MM.1S (cell line): ENCODE results near the gene CGB7.

Source experiments
- EZH2 ChIP-seq: fragments of 300-600 bp; sonication (generic); optimal IDR thresholded peaks from 2 replicates; pipeline ENCODE3; 2017; ENCODE audit warnings: low read depth, mild to moderate bottlenecking, antibody characterized with exemption, low read length, mixed read lengths
- EZH2phosphoT487 ChIP-seq: fragments of 300-600 bp; sonication (generic); IDR thresholded peaks from 2 replicates; pipeline ENCODE4 v1.6.1; 2018; ENCODE audit warnings: antibody characterized with exemption, low read length
- TF ChIP-seq, protein P1 (sequence below): fragments of 300-600 bp; sonication (generic); IDR thresholded peaks from 2 replicates; pipeline ENCODE4 v1.5.1; 2016; ENCODE audit warnings: antibody characterized with exemption, low read length, mixed read lengths

- TF ChIP-seq, protein P1, sequence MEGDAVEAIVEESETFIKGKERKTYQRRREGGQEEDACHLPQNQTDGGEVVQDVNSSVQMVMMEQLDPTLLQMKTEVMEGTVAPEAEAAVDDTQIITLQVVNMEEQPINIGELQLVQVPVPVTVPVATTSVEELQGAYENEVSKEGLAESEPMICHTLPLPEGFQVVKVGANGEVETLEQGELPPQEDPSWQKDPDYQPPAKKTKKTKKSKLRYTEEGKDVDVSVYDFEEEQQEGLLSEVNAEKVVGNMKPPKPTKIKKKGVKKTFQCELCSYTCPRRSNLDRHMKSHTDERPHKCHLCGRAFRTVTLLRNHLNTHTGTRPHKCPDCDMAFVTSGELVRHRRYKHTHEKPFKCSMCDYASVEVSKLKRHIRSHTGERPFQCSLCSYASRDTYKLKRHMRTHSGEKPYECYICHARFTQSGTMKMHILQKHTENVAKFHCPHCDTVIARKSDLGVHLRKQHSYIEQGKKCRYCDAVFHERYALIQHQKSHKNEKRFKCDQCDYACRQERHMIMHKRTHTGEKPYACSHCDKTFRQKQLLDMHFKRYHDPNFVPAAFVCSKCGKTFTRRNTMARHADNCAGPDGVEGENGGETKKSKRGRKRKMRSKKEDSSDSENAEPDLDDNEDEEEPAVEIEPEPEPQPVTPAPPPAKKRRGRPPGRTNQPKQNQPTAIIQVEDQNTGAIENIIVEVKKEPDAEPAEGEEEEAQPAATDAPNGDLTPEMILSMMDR: no peak
- no peak for TF ChIP-seq EZH2
- no peak for TF ChIP-seq EZH2phosphoT487
These were observed 47.7 kb downstream of the CGB7 start for GRCh38 chr19:49009828-49010227.
